HCT116 (cell line): ENCODE data around the gene TRAF2. TPM values are rescaled to one million over a fixed set of nuclear protein-coding genes. Genes with fewer than 3 reads are reported as not detected.

ENCODE experiments used
- ATAC-seq: fragments of 200-7000 bp; cut with Tn5 transposase; 2 replicates; pipeline ENCODE4 v1.9.1; 2020; ENCODE audit warnings: mild to moderate bottlenecking, moderate library complexity
- BruUV-seq: library from RNA; stranded (reverse); fragments of 400-500 nt; replicated peaks from 2 replicates; lab custom pipeline; 2021; lab: Mats Ljungman, UMichigan
- CTCF ChIA-PET: fragments of 300-600 bp; sonication (Branson Sonifier 250); formaldehyde crosslinking; loops from one replicate; lab custom pipeline; 2021; ENCODE audit warnings: antibody characterized with exemption; lab: Charles Lee
- POLR2A ChIA-PET: fragments of 300-600, 350-600 bp; sonication (Branson Sonifier 250); formaldehyde crosslinking; loops from one replicate; lab custom pipeline; 2021; ENCODE audit warnings: antibody characterized with exemption; lab: Charles Lee
- RAD21 ChIA-PET, 2 experiments: fragments of 300-600 bp; sonication (Branson Sonifier 250); formaldehyde crosslinking; loops; one replicate each; lab custom pipeline; 2023; ENCODE audit warnings: low total read pairs in 2 of 2; ENCODE audit not compliant: uncharacterized antibody in 2 of 2, unreplicated experiment in 2 of 2, low non-redundant PET in 1 of 2; lab: Charles Lee
- DNase-seq: peaks from one replicate; pipeline ENCODE4 v3.0.0-alpha.2; 2010; ENCODE audit warnings: low read depth, low spot score
- H2AFZ ChIP-seq: fragments of 200-600 bp; shearing (Covaris generic), sonication (generic); 2 replicates; pipeline ENCODE4 v1.6.1; 2017; ENCODE audit warnings: low read depth, mixed run types, mixed read lengths, antibody characterized with exemption, low read length; ENCODE audit not compliant: poor library complexity, severe bottlenecking
- H3K27ac ChIP-seq: 2 replicates; pipeline ENCODE4 v1.5.1; 2012; ENCODE audit warnings: low read depth, low read length
- H3K27me3 ChIP-seq: fragments of 200-600 bp; sonication (generic); 2 replicates; pipeline ENCODE4 v1.6.1; 2016; ENCODE audit warnings: mixed run types, low read length, mixed read lengths; ENCODE audit not compliant: insufficient read depth
- H3K36me3 ChIP-seq, 2 experiments: fragments of 200-500 bp in 1 of 2; fragments of 200-600 bp in 1 of 2; sonication (Bioruptor generic) in 1 of 2; sonication (generic) in 1 of 2; 2 replicates each; pipeline versions ENCODE4 v1.5.1 to v1.6.1; 2014 to 2016; ENCODE audit warnings: low read length in 2 of 2, inconsistent platforms in 1 of 2, mixed read lengths in 1 of 2, mixed run types in 1 of 2; ENCODE audit not compliant: insufficient read depth in 2 of 2, control insufficient read depth in 1 of 2
- H3K4me1 ChIP-seq, 2 experiments: fragments of 200-600 bp in 1 of 2; sonication (generic) in 1 of 2; 2 replicates each; pipeline versions ENCODE4 v1.5.1 to v1.6.1; 2012 to 2017; ENCODE audit warnings: low read length in 2 of 2, inconsistent platforms in 1 of 2, mild to moderate bottlenecking in 1 of 2, mixed read lengths in 1 of 2, mixed run types in 1 of 2, moderate library complexity in 1 of 2; ENCODE audit not compliant: insufficient read depth in 2 of 2, control insufficient read depth in 1 of 2
- H3K4me2 ChIP-seq: fragments of 200-600 bp; sonication (generic); 2 replicates; pipeline ENCODE4 v1.6.1; 2017; ENCODE audit warnings: mixed run types, low read length, mixed read lengths
- H3K4me3 ChIP-seq, 2 experiments: fragments of 200-600 bp in 1 of 2; sonication (generic) in 1 of 2; replicated peaks in 1 of 2; 2 replicates each; pipeline ENCODE4 v1.5.1; 2011 to 2016; ENCODE audit warnings: low read length in 2 of 2, control low read depth in 1 of 2, low read depth in 1 of 2, mild to moderate bottlenecking in 1 of 2, mixed read lengths in 1 of 2, mixed run types in 1 of 2
- H3K79me2 ChIP-seq: fragments of 200-600 bp; sonication (generic); 2 replicates; pipeline ENCODE4 v1.6.1; 2017; ENCODE audit warnings: mild to moderate bottlenecking, mixed run types, low read length, moderate library complexity, mixed read lengths; ENCODE audit not compliant: insufficient read depth
- H3K9ac ChIP-seq: fragments of 200-600 bp; sonication (generic); 2 replicates; pipeline ENCODE4 v1.6.1; 2016; ENCODE audit warnings: low read length, mixed read lengths
- H3K9me2 ChIP-seq: fragments of 200-600 bp; sonication (generic), shearing (Covaris generic); 2 replicates; pipeline ENCODE4 v1.6.1; 2017; ENCODE audit warnings: mixed run types, mild to moderate bottlenecking, moderate library complexity; ENCODE audit not compliant: insufficient read depth
- H3K9me3 ChIP-seq, 2 experiments: fragments of 200-500 bp in 1 of 2; fragments of 200-600 bp in 1 of 2; sonication (Bioruptor generic) in 1 of 2; sonication (generic) in 1 of 2; 2 replicates each; pipeline ENCODE4 v1.6.1; 2014 to 2017; ENCODE audit warnings: low read length in 2 of 2, mixed read lengths in 2 of 2, inconsistent platforms in 1 of 2, low read depth in 1 of 2, mild to moderate bottlenecking in 1 of 2, mixed run types in 1 of 2, moderate library complexity in 1 of 2; ENCODE audit not compliant: control insufficient read depth in 1 of 2, insufficient read depth in 1 of 2
- H4K20me1 ChIP-seq: fragments of 200-600 bp; sonication (generic), shearing (Covaris generic); 2 replicates; pipeline ENCODE4 v1.6.1; 2017; ENCODE audit warnings: mixed run types, mild to moderate bottlenecking, moderate library complexity; ENCODE audit not compliant: insufficient read depth
- CBX3 ChIP-seq: IDR thresholded peaks from 2 replicates; pipeline ENCODE4 v1.6.1; 2012; ENCODE audit warnings: low read depth
- EGR1 ChIP-seq: IDR thresholded peaks from 2 replicates; pipeline ENCODE4 v1.6.1; 2012; ENCODE audit warnings: low read depth
- ELF1 ChIP-seq: IDR thresholded peaks from 2 replicates; pipeline ENCODE4 v1.6.1; 2012; ENCODE audit warnings: low read depth, borderline replicate concordance
- EZH2 ChIP-seq: fragments of 200-600 bp; sonication (generic); IDR thresholded peaks from 2 replicates; pipeline ENCODE4 v1.6.1; 2017; ENCODE audit warnings: antibody characterized with exemption, mixed run types
- FOSL1 ChIP-seq: IDR thresholded peaks from 2 replicates; pipeline ENCODE4 v1.6.1; 2012; ENCODE audit warnings: low read depth
- JUND ChIP-seq: IDR thresholded peaks from 2 replicates; pipeline ENCODE4 v1.6.1; 2012
- POLR2AphosphoS5 ChIP-seq: IDR thresholded peaks from 2 replicates; pipeline ENCODE4 v1.6.1; 2011; ENCODE audit warnings: mild to moderate bottlenecking, low read depth, low read length, moderate library complexity
- SP1 ChIP-seq: IDR thresholded peaks from 2 replicates; pipeline ENCODE4 v1.6.1; 2012; ENCODE audit warnings: low read depth
- SRF ChIP-seq: IDR thresholded peaks from 2 replicates; pipeline ENCODE4 v1.6.1; 2012; ENCODE audit warnings: low read depth
- TCF7L2 ChIP-seq: IDR thresholded peaks from 2 replicates; pipeline ENCODE4 v1.7.0; 2011; ENCODE audit warnings: borderline replicate concordance, inconsistent platforms; ENCODE audit not compliant: insufficient read depth, insufficient read length; ENCODE audit errors: extremely low read depth
- YY1 ChIP-seq: IDR thresholded peaks from 2 replicates; pipeline ENCODE4 v1.6.1; 2011; ENCODE audit warnings: low read length, low read depth, moderate library complexity, mild to moderate bottlenecking; ENCODE audit not compliant: insufficient replicate concordance; ENCODE audit errors: extremely low read depth
- ZFX ChIP-seq: fragments of 450-650 bp; IDR thresholded peaks from 2 replicates; pipeline ENCODE4 v1.6.1; 2017
- intact Hi-C: fragments of 100-400 bp; cut with micrococcal nuclease; formaldehyde crosslinking; loops from 2 replicates; pipeline ENCODE4 v1.10.0; 2022
- total RNA-seq: library from RNA; stranded (reverse); gene quantifications from one replicate; pipeline ENCODE4 v1.2.1, GENCODE V29; 2021; ENCODE audit not compliant: unreplicated experiment
- TF ChIP-seq, protein P1 (sequence below), 3 experiments: fragments of 200-600 bp in 1 of 3; sonication (generic) in 1 of 3; IDR thresholded peaks in 2 of 3; conservative IDR thresholded peaks in 1 of 3; 2 replicates each; pipeline ENCODE4 v1.5.1; 2012 to 2017; ENCODE audit warnings: low read depth in 2 of 3, low read length in 2 of 3, antibody characterized with exemption in 1 of 3, borderline replicate concordance in 1 of 3, control low read depth in 1 of 3, mild to moderate bottlenecking in 1 of 3, mixed read lengths in 1 of 3, mixed run types in 1 of 3, moderate library complexity in 1 of 3; ENCODE audit not compliant: insufficient read depth in 1 of 3
- TF ChIP-seq, protein P2 (sequence below): IDR thresholded peaks from 2 replicates; pipeline ENCODE4 v1.6.1; 2012

TRAF2 gene
- total RNA-seq, 1 experiment from 2014 or later = 28.4 TPM

DNA sequence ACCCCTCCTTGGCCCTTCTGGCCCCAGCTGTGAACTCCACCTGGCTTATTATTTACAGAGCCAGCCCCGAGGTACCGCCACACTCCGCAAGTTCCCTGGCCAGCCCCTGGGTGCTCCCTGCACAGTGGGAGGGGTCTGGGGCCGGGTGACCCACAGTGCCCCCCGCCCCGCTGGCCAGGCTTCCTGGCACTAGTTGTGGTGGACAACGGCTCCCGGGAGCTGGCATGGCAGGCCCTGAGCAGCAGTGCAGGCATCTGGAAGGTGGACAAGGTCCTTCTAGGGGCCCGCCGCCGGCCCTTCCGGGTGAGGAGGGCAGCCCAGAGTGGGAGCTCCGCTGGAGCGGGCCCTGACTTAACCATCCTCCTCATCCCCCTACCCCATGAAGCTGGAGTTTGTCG, 30.2 kb upstream of the TRAF2 start (continued):
- TF ChIP-seq, protein P1, sequence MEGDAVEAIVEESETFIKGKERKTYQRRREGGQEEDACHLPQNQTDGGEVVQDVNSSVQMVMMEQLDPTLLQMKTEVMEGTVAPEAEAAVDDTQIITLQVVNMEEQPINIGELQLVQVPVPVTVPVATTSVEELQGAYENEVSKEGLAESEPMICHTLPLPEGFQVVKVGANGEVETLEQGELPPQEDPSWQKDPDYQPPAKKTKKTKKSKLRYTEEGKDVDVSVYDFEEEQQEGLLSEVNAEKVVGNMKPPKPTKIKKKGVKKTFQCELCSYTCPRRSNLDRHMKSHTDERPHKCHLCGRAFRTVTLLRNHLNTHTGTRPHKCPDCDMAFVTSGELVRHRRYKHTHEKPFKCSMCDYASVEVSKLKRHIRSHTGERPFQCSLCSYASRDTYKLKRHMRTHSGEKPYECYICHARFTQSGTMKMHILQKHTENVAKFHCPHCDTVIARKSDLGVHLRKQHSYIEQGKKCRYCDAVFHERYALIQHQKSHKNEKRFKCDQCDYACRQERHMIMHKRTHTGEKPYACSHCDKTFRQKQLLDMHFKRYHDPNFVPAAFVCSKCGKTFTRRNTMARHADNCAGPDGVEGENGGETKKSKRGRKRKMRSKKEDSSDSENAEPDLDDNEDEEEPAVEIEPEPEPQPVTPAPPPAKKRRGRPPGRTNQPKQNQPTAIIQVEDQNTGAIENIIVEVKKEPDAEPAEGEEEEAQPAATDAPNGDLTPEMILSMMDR (IDR thresholded peaks at IDR 0.05 in 2 of 3, conservative IDR thresholded peaks at IDR 0.05 in 1 of 3; ENCODE audit: borderline replicate concordance in 1 of 3, insufficient read depth in 1 of 3, low read depth in 2 of 3, low read length in 2 of 3) = no peak
- TF ChIP-seq ZFX (no peak), TCF7L2 (no peak), EGR1 (no peak), YY1 (no peak), CBX3 (no peak), SRF (no peak), JUND (no peak), SP1 (no peak)
- TF ChIP-seq, protein P2, sequence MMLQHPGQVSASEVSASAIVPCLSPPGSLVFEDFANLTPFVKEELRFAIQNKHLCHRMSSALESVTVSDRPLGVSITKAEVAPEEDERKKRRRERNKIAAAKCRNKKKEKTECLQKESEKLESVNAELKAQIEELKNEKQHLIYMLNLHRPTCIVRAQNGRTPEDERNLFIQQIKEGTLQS = no peak

DNA sequence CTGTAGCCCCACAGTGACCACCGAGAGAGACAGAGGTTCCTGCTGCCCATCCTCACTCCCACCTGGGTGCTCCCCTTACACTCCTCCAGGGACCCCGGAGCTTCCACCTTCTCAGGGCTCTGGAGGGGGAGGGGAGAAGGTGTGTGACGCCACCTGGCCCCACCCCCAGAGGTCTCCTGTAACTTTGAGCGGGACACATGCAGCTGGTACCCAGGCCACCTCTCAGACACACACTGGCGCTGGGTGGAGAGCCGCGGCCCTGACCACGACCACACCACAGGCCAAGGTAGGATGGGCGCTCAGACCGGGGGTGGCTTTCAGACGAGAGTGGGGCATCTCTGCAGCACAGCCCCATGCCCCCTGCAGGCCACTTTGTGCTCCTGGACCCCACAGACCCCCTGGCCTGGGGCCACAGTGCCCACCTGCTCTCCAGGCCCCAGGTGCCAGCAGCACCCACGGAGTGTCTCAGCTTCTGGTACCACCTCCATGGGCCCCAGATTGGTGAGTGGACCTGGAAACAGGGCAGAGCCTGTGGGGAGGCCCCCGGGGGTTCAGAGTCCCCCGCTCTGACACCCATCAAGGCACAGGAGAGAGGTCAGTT, 29.7 kb upstream of the TRAF2 start:
- H3K9me3 ChIP-seq = no peaks in the 10 kb centered on the region
- no peak overlapping the region for H2AFZ ChIP-seq
- no peak for TF ChIP-seq FOSL1
- TF ChIP-seq ELF1 = no peak
- TF ChIP-seq EZH2 = no peak
- TF ChIP-seq POLR2AphosphoS5 = no peak
- no peak for TF ChIP-seq SP1
- no peak for TF ChIP-seq CBX3
- ChIA-PET POLR2A (no interaction called here), RAD21 (no interaction called here), CTCF (no interaction called here)
- H4K20me1 ChIP-seq = no peaks in the 10 kb centered on the region
- no peaks in the 10 kb centered on the region for H3K27me3 ChIP-seq
- no peak overlapping the region for H3K9ac ChIP-seq
- H3K27ac ChIP-seq = no peak overlapping the region; the same call in 1 of the 2 replicates
- H3K79me2 ChIP-seq = no peaks in the 10 kb centered on the region; the same call in 1 of the 2 replicates
- H3K9me2 ChIP-seq = no peaks in the 10 kb centered on the region
- H3K4me2 ChIP-seq = no peak overlapping the region
- intact Hi-C loops = no loop called here
- no TSS peak for BruUV-seq
- peaks cover 0 to 1% of the 10 kb centered on the region in 2 experiments; a peak in 1 of 4 replicates for H3K36me3 ChIP-seq
- ATAC-seq (no peak), DNase-seq (no peak)
- peaks cover 2 to 12% of the 10 kb centered on the region in 2 experiments; a peak in 2 of 4 replicates for H3K4me1 ChIP-seq
- H3K4me3 ChIP-seq = no peak overlapping the region
